Ectodermal cell (in vitro differentiated cells): ENCODE results near the gene TPRG1.

Experiments
- H3K27ac ChIP-seq: 2 replicates; pipeline ENCODE4 v1.7.0; 2013; ENCODE audit warnings: mild to moderate bottlenecking, low read depth, low read length; ENCODE audit not compliant: insufficient read depth, poor library complexity, severe bottlenecking
- H3K27me3 ChIP-seq: 2 replicates; pipeline ENCODE4 v1.7.0; 2013; ENCODE audit warnings: mild to moderate bottlenecking, low read length; ENCODE audit not compliant: insufficient read depth, control insufficient read depth, poor library complexity, severe bottlenecking
- H3K36me3 ChIP-seq: one replicate; pipeline ENCODE4 v1.7.0; 2013; ENCODE audit warnings: low read length; ENCODE audit not compliant: control insufficient read depth, insufficient read depth
- H3K4me1 ChIP-seq: one replicate; pipeline ENCODE4 v1.7.0; 2013; ENCODE audit warnings: low read length; ENCODE audit not compliant: control insufficient read depth, insufficient read depth
- H3K4me3 ChIP-seq: 2 replicates; pipeline ENCODE4 v1.7.0; 2013; ENCODE audit warnings: low read depth, low read length, control low read depth; ENCODE audit not compliant: insufficient read depth
- H3K9me3 ChIP-seq: 2 replicates; pipeline ENCODE4 v1.7.0; 2013; ENCODE audit warnings: mild to moderate bottlenecking, low read length, moderate library complexity; ENCODE audit not compliant: control insufficient read depth
- WGBS, 2 experiments: methylation state at CpG; one replicate each; pipeline ENCODE4 v1.1.7; 2013; ENCODE audit warnings: missing lambda C conversion rate in 2 of 2; 5-methylcytosine and 5-hydroxymethylcytosine counted together

The TPRG1 gene

GRCh38 chr3:189342811-189343210 is 171.0 kb downstream of the TPRG1 start:
- H3K27me3 ChIP-seq, result no peaks in the 10 kb centered on the region
- WGBS, 2 experiments, result 98 to 100% methylated on average over 1 of the region's 1 CpG
- no peaks in the 10 kb centered on the region for H3K36me3 ChIP-seq
- no peaks in the 10 kb centered on the region for H3K4me1 ChIP-seq
- H3K4me3 ChIP-seq, result no peak overlapping the region
- no peaks in the 10 kb centered on the region for H3K9me3 ChIP-seq
- no peak overlapping the region for H3K27ac ChIP-seq

DNA sequence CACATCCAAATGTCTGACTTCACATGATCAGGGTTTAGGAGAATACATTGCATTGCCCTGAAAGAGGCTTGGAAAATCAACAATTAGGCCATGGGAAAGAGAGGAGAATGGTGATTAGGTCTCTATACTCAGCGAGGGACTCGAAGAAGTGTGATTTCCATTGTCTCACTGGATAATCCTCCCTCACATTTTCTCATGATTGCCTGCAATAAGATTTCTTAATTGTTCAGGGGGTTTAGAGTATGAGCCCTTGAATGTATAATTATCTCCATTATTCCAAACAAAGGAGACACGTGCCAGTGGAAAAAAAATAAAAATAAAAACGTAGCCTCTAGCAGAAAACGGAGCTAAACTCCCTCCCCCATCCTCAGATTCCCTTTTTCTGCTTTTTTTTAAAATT is 173.2 kb downstream of the TPRG1 start:
- Histone ChIP-seq H3K4me1 (no peaks in the 10 kb centered on the region), H3K27ac (no peak overlapping the region), H3K36me3 (no peaks in the 10 kb centered on the region), H3K9me3 (no peaks in the 10 kb centered on the region), H3K27me3 (no peaks in the 10 kb centered on the region), H3K4me3 (no peak overlapping the region)
- 84 to 87% methylated on average over 3 to 5 of the region's 5 CpGs for WGBS, 2 experiments

DNA sequence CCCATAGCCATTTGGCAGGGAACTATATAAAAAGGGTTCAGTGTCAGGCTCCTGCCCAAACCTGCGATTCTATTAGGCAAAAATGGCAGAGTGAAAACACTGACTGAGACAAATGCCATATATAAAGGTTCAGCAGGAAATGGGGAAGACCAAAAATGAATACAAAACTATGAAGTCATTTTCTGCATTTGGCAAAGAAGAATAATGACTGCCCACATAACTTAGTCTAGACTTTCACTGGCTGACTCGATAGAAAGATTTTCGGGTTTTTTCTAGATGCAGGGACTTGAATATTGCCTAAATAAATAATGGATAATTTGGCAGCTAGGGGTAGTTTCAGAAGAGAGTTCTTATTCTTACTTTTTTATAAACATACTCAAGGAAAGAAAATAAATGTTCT is 178.0 kb downstream of the TPRG1 start:
- Histone ChIP-seq H3K27ac (no peak overlapping the region), H3K9me3 (no peaks in the 10 kb centered on the region), H3K4me1 (no peaks in the 10 kb centered on the region), H3K27me3 (no peaks in the 10 kb centered on the region), H3K4me3 (no peak overlapping the region), H3K36me3 (no peaks in the 10 kb centered on the region)
- 87 to 95% methylated on average over 2 to 3 of the region's 3 CpGs for WGBS, 2 experiments

GRCh38 chr3:189353318-189353965 is 181.7 kb downstream of the TPRG1 start:
- Histone ChIP-seq H3K9me3 (no peaks in the 10 kb centered on the region), H3K4me3 (no peak overlapping the region), H3K36me3 (no peaks in the 10 kb centered on the region), H3K27me3 (no peaks in the 10 kb centered on the region), H3K4me1 (no peaks in the 10 kb centered on the region), H3K27ac (no peak overlapping the region)
- 88 to 96% methylated on average over 3 to 5 of the region's 5 CpGs for WGBS, 2 experiments

GRCh38 chr3:189353988-189354889 is 182.5 kb downstream of the TPRG1 start:
- WGBS, 2 experiments, result 93 to 96% methylated on average over 6 of the region's 6 CpGs
- Histone ChIP-seq H3K27me3 (no peaks in the 10 kb centered on the region), H3K4me1 (no peaks in the 10 kb centered on the region), H3K36me3 (no peaks in the 10 kb centered on the region), H3K4me3 (no peak overlapping the region), H3K27ac (no peak overlapping the region), H3K9me3 (no peaks in the 10 kb centered on the region)

DNA sequence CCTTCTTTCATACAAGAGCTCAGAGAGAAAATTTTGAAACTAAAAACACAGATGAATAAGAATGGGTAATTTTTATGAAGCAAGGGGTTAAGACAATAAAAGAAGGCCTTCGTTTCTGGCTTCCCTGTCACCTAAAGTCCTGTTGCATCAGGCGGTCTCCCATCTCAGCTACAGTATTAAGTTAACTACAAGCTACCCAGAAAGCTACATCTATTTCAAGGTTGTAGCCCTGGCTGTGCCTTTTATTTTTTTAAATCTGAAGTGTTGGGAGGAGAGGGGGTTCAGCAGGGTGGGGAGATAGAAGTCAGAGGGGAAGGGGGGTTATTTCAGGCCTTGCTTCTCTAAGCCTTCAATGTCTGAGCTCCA is 183.3 kb downstream of the TPRG1 start:
- Histone ChIP-seq H3K36me3 (no peaks in the 10 kb centered on the region), H3K4me3 (no peak overlapping the region), H3K9me3 (no peaks in the 10 kb centered on the region), H3K27ac (no peak overlapping the region), H3K27me3 (no peaks in the 10 kb centered on the region), H3K4me1 (no peaks in the 10 kb centered on the region)
- 92 to 93% methylated on average over 2 of the region's 2 CpGs for WGBS, 2 experiments

DNA sequence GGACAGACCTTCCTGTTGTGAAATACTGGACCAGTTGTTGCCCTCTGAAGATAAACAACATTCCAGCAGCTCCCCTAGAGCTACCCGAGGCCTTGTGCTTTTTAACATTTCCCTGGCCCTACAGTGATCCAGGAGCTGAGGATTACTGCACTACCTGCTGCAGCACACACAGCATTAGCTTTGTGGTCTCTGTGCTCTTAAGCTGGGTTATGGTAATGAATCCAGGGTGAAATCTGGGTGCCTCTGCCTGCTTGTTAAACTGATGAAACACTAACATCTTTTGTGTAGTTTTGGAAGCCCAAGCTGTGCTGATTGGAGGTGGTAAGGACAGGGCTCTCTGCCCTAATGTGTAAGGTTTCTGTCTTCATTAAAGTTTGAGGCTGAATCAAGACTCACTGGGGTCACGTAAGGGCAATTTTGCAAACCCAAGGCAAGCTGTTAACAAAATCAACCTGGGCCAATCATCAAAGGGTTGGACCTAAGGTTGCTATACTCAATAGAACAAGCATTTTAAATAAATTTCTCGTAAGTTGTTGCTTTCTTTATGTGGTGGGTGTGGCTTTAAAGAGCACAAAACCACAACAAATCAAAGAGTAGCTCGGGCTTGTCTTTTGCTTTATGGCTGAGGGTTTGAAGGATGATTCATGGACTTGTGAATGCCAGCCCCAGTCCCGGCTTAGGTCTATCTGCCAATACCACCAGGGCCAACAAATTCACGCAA is 183.9 kb downstream of the TPRG1 start:
- Histone ChIP-seq H3K9me3 (no peaks in the 10 kb centered on the region), H3K4me1 (no peaks in the 10 kb centered on the region), H3K27me3 (no peaks in the 10 kb centered on the region), H3K36me3 (no peaks in the 10 kb centered on the region), H3K4me3 (no peak overlapping the region), H3K27ac (no peak overlapping the region)
- WGBS, 2 experiments, result 74 to 75% methylated on average over 5 to 6 of the region's 6 CpGs

- Histone ChIP-seq H3K36me3 (no peaks in the 10 kb centered on the region), H3K4me1 (no peaks in the 10 kb centered on the region), H3K4me3 (no peak overlapping the region), H3K27ac (no peak overlapping the region), H3K27me3 (no peaks in the 10 kb centered on the region), H3K9me3 (no peaks in the 10 kb centered on the region)
- 91 to 97% methylated on average over 4 to 5 of the region's 5 CpGs for WGBS, 2 experiments
Observed at GRCh38 chr3:189360291-189360690, 188.5 kb downstream of the TPRG1 start.

GRCh38 chr3:189361103-189361835 is 189.5 kb downstream of the TPRG1 start:
- H3K27me3 ChIP-seq, result no peaks in the 10 kb centered on the region
- no peaks in the 10 kb centered on the region for H3K36me3 ChIP-seq
- H3K4me3 ChIP-seq, result no peak overlapping the region
- H3K9me3 ChIP-seq, result no peaks in the 10 kb centered on the region
- 89 to 92% methylated on average over 1 to 2 of the region's 2 CpGs for WGBS, 2 experiments
- H3K27ac ChIP-seq, result no peak overlapping the region
- no peaks in the 10 kb centered on the region for H3K4me1 ChIP-seq
